GM19463 (cell line): Measurements from ENCODE around the gene SRGAP1.

Experiments used
- ATAC-seq: cut with Tn5 transposase; IDR thresholded peaks from one replicate; pipeline ENCODE4 v1.9.1; 2021; ENCODE audit warnings: mild to moderate bottlenecking, moderate library complexity; ENCODE audit not compliant: unreplicated experiment

SRGAP1 gene

DNA sequence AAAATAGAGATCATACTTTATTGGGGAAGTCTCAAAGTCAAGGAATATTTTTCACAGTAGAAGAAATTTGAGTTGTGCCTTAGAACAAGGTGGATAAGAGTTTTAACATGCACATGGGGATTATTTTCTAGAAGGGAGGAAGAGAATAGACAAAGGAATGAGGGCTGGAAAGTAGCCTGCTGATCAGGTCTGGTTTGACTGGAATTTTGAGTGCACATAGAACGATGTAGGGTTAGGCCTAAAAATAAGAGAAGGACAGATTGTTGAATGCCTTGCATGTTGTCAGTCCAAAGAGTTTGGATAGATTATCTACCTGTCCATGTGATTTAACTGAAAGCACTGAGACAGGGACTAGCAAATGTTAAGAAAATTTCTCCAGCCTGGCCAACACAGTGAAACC lies 87.2 kb downstream of the SRGAP1 start:
- no peak for ATAC-seq

DNA sequence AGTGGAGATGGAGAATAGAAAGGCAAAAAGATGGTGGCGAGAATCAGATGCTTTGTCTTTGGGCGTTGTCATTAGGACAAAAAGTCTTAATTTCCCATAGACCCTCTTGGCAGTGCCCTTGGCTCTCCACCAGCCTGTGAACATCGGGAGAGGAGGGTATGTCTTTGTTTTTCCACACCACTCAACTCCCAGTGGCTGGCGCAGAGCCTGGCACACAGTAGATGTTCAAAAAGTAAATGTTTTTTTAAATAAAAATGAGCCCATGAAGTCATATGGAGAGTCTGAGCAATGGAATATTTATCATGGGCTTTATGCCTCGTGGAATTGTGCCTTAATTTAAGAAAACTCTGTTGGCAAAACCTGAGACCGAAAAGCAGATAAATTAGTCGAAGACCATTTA lies 90.4 kb downstream of the SRGAP1 start:
- ATAC-seq: no peak

DNA sequence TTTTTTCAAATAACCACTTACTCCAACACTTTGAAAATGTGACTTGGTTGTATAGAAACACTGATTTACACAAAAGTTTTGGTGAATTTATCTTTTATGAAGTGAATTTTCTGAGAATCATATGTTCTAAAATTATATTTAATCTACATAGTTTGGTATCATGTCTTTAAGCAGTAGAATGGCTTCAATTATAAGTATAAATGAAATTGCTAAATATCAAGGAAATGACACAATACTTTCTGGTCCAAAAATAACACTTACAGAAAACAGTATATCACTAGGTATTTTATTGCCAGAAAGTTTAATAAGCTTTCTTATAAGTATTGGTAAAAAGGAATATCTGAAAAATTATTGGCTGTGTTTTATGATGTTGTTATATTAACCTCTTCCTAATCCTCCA lies 90.9 kb downstream of the SRGAP1 start:
- no peak for ATAC-seq

DNA sequence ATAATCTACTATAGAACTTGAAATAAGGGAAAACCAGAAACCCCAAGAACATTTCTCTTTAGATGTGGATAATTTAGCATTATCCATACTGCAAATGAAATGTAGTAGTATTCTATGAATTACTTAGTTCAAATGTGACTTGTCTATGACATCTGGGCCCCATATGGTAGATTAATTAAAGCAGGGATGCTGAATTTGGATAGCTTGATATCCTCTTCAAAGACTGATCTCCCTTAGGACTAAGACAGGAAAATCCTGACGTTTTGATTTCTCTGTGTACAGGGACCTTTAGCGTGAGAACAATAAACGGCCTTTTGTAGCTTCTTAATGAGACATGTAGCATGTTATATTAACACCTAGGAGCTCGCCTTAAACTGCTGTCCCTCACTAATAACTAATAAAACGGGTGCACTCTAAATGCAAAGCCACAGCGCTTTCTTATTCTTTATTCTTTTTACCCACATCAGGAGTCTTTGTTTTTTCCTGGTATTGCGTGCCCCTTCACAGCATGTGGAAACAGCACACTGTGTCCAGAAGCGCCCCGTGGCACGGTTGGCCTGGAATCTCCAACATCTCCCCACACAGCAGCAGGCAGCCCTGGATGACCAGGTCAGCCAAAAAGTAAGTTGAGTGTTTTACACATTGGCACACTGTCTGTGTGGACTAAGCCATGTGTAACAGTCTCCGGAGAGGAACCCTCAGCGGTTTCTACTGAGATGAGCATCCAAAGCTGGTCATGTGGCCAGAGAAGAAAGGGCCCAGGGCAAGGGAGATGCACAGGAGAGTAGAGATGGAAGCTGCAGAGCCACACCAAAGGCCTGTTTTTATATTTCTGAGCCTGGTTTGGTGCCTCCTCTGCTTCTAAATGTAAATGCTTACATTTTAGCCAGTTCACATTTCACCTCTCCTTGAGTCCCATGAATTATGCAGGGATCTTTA lies 93.1 kb downstream of the SRGAP1 start:
- ATAC-seq: no peak

DNA sequence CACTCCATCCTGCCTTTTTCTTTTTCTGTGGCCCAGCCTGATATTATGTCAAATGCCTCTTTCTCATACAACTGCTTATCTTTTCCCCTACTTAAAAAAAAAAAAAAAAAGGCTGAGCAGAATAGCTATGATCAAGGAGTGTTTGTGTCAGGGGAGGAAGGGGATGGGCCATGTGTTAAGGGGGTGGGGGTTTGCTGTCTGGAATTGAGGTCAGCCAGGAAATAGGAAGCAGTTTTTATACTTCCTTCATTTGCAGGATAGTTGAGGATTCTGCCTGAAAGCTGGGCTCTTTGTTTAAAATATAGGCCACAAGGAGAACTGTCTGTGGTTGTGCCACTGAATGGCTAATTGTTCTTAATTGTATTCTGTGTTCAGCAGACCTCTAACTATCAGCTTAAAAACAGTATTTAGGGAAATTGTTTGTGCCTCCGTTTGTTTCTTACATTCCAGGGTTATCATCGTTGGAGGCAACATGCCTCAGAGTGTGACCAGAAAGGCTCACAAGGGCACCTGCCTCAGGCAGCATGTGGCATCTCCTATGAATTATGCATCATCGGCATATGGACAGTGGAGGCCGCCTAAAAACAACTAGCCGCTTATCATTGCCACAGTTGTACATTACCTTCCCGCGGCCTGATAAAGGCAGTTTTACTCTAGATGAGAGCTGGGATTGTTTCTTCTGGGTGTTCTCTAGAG lies 96.0 kb downstream of the SRGAP1 start:
- no peak for ATAC-seq

DNA sequence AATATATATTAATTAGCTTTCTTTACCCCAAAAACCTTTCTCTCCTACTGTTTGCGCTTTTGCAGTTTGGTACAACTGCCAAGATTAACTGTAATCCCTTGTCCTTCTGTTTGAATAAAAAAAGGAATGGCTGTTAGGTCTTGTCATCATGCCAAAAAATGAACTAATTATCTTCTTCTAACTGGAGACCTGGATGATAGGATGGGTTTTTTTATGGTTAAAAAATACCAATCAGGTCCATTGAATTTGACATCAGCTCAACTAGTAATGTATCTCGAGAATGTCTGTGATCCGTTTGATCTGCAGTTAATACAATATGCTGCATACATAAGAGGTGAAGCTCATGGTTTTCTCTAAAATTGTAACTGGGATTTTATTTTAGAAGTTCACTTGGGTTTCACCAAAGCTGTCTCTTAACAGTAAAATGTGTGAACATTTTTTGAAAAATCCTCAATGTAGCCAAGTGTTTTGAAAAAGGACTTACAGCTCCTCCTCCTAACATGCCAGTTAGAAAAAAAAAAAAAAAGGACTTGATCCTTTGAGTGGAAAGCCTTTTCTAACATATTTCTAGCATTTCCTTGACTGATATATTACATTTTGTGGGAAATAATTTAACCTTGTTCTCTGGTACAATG lies 96.8 kb downstream of the SRGAP1 start:
- no peak for ATAC-seq

DNA sequence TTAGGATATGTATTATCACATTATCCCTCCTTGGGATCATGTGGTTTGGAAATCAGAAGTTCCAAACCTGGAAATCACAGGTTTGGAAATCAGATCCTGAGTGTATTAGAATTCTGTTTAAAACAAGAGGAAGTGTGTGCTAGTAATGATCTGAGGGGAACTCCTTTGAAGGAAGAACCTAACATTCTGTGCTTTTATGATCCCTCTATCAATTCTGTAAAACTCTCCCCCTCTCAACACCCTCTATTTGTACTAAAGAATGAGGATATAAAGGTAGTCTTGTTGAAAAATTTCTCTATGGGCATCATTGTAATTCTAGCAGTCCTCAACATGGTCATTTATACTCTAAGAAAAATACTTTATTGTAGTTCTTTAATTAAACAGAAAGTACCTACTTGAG lies 97.4 kb downstream of the SRGAP1 start:
- ATAC-seq: no peak

DNA sequence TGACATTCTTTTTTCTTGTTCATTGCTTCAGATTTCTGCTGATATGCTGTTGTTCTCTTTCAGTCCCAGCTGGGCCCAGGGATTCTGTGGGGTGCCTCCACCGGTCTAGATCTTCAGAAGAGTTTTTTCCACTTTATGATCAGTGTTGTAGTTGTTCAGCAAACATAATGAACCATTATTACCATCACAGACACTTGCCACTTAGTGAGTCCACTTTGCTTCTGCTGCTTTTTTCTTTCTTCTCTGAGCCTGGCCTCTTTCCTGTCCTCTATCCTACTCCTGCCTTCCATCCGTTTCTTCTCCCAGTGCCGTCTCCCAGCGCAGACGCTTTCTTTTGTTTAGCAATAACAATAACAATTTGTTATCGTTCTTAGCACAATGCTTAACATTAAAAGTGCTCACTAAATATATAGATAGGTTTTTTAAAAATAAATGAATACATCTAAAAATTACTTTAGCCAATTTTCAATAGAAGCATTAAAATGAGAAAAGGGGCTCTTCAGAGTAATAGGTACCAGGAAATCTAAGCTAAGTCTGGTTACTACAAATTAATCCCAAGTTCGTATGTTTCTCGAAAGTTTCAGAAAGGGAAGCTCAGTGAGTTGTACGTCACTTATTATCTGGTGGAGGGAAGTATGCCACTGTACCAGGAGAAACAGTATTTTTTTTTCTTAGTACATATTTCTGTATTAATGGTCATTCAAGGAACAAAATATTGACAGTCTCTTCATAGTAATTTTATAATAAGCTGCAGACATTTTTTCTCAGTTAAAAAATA lies 98.2 kb downstream of the SRGAP1 start:
- ATAC-seq: no peak

DNA sequence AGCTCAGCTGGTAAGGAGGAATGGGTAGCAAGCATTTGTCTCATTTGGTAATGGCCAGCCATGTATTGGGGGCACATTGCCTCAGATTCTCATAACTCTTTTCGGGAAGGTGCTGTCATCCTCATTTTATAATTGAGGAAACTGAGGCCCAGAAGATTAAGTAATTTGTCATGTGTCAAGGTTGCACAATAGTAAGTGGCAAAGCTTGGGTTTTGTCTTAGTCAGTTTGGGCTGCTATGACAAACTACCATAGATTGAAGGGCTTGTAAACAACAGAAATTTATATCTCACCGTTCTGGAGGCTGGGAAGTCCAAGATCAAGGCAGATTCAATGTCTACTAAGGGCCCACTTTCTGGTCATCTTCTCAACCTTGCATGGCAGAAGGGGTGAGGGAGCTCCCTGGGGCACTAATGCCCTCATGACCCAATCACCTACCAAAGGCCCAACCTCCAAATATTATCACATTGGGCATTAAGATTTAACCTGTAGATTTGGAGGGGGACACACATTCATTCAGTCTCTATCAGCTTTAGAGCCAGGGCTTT lies 99.6 kb downstream of the SRGAP1 start:
- no peak for ATAC-seq

DNA sequence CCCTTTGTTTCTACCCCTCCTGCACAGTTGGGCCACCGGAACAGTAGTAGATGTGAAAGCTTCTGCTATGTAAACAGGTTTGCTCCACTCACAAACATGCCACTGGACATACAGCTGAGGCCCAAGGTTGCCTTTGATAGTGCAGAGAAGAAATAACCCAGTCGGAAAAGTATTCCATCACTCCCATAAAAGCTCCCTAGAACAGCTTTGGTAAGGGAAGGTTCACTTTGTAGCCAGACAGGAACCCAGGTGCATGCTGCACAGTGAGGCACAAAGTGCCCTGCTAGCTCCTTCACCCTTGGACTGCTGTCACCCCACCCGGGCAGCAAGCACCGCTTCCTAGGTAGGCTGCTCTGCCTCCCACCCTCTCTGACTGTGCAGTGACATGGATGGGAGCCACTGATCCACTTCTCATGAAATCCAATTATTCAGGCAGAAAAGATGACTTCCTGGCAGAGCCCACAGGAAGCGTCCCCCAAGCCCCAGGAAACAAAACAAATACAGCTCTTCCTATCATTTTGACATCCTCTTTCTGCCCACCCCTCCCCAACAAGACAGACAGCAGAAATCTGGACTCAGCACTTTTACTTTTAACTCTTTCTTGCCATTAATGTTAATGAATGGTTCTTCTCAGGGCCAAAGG lies 100.2 kb downstream of the SRGAP1 start:
- ATAC-seq: no peak

DNA sequence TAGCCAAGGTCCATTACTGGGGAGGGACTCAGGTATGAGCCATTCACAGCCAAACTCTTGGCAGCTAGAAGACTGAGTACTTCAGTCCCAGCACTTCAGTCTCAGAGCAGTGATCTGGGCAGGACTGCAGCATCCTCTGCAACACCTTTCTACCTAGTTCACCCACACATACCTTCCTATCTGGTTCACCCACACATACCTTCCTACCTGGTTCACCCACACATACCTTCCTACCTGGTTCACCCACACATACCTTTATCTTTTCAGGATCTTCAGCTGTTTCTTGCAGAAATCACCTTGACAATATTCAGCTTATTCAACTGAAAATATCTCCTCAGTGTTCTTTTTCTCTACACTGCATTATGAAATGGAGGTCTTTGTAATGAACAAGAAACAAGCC lies 101.3 kb downstream of the SRGAP1 start:
- no peak for ATAC-seq

DNA sequence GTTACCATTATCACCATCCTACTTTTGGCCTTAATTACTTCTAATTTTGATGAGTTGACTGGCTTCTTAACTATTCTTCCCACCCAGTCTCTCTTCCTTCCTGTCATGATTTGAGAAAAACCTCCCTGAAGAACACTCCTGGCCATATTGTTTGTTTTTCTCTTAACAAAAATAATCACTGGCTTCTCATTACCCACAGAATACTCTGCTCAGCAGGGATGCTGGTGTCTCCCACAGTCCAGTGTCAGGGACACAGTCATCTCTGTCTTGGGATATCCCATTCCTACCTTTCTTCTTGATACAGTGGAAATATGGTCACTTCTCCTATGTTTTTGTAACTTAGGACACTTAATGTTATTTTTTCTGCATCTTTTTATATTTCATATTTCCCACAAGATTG lies 103.7 kb downstream of the SRGAP1 start:
- ATAC-seq: no peak

DNA sequence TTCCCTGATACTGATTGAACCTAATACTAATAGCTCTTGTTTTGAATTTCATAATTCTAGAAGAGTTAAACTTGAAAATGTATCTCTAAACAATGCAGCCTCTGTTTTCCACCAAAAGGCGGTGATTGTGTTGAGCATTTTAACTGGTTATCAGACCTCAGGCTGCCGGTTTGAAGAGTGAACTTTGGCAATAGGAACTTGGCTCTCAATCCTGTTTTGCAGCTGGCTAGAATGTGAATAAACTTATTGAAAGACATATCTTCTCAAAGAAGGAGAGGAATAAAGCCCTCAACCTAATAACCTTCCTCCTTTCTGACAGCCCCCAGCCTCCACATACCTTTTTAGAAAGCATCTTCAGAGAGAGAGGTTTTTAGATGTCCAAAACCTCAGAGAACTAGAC lies 105.4 kb downstream of the SRGAP1 start:
- ATAC-seq: no peak

DNA sequence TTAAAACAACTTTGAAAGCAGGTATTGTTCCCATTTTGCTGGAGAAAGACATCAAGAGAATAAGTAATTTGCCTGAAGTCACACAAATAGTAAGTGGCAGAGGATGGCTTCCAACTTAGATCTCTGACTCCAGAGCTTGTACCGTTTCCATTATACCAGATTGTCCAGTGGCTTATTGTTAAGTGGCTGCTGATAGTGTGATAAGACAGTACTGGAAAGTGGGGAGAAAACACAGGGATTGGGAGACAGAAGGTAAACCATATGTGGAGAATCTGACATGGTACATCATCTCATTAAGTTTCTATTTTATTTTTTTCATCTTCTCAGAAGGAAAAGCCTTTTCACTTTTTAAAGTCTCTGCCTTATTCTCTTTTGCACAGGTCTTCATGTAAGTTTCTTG lies 108.5 kb downstream of the SRGAP1 start:
- ATAC-seq: no peak

DNA sequence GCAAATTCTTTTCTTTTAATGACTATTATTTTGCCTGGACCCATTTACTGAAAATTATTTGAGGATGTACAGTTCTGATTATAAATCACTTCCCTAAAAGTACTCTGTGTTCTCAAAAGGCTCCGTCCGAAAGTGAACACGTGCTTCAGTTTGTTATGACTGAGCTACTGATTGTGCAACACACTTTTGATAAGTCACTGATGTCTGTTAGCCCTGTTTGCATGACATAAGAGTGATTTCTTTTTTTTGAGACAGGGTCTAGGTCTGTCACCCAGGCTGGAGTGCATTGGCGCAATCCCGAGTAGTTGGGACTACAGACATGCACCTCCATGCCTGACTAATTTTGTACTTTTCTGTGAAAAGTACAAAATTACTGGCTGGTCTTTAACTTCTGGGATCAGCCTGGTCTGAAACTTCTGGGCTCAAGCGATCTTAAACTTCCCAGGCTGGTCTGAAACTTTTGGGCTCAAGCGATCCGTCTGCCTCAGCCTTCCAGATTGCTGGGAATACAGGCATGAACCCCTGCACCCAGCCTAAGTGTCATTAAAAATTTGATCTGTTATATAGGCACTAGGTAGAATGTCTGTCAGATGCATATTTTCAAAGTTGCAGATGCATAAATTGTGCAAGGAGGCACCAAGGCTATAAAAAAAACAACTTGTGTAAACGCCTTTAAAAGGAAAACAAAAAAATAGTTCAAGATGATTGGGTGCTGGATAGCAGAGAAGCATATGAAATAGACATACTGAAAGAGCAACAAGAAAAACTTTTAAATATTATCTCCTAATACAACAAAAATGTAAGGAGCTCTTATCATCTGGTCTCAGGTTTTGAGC lies 111.5 kb downstream of the SRGAP1 start:
- ATAC-seq: no peak

DNA sequence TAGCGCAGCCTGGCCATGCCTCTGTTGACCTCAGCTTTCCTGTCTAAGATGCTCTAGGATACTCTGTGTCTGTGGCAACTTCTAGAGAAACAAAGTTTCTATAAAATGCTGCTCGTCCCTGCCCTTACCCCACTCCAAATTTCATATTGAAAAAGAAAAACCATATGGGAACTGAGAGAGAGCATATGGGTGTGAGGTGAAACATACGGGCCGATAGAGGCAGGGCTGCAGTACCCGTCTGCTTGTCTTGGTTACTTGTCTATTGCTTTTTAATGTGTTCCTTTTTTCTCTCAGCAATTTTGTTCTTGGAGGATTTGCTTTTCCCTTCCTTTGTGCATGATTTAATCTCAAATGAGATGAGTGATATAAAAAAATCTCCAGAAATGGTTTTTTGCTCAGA lies 113.0 kb downstream of the SRGAP1 start:
- no peak for ATAC-seq

DNA sequence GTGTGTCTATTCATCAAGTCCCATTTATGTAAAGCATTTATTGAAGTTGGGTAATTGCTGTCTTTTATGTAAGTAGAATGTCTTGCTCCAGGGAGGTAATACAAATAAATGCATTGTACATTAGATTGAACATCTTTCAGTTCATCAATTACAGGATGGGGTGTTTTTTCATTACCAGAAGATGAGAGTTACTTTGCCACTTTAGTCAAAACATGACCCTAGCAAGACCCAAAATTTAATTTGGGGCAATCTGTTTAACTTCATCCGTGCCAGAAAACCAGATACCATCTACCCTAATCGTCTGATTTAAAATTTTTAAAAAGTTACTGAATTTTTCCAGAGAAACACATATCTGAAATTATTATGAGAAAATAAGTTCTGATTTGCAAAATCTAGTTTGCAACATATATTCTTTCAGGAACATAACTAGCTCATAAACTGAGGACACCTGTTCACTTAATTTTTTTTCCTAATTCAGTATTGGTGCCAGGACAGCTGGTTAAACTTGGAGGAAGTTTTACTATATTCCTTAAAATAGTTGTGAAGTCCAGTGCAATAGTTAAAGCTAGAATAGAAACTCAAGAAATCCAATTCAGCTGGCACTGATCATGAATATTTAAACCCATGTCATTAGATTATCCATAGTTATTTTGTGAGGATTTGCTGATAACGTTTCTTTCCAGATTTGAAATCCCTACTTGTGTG lies 114.5 kb downstream of the SRGAP1 start:
- ATAC-seq: no peak

DNA sequence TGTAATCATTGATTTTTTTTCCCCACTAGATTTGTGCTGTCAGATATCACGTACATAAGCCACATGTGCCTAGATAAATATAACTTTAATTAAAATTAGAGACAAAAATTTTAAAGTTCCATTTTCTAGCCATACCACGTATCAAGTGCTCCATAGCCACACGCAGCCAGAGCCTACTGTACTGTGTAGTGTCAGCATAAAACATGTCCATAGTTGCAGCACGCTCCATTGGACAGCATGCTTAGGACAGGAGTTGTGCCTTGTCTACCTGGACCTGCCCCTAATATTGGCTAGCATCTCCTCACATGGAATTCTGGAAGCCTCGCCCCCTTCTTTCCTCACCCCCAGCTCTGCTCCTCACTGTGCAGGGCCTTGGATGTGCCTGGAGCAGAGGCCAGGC lies 116.5 kb downstream of the SRGAP1 start:
- ATAC-seq: no peak

DNA sequence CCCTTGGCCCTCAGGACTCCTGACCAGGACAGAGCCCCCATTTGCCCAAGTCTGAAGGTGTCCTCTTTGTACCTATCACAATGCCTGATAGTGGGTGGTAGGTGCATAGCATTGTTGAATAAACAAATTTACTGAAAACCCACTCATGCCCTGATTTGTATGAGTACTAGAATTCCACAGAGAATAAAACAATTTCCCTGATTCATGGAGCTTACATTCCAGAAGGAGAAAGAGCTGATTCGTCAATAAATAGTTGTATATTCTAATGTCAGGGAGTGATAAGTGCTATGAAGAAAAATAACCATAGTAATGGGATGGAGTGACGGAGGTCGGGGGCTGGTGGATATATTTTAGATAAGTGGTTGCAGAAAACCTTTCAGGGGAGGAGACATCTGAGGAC lies 117.0 kb downstream of the SRGAP1 start:
- no peak for ATAC-seq
